GM10847 (cell line): ENCODE measurements around the gene FMOD.

Source experiments
- POLR2A ChIP-seq: IDR thresholded peaks from 2 replicates; pipeline ENCODE4 v1.6.1; 2011; ENCODE audit not compliant: insufficient read length; ENCODE audit errors: extremely low read depth

FMOD gene

GRCh38 chr1:203367057-203367456, 16.1 kb upstream of the FMOD start:
- no peak for TF ChIP-seq POLR2A

- TF ChIP-seq POLR2A, result no peak
Observed at GRCh38 chr1:203366476-203366875, 15.6 kb upstream of the FMOD start.

- TF ChIP-seq POLR2A, result no peak
Observed at GRCh38 chr1:203364806-203365205, 13.9 kb upstream of the FMOD start.

GRCh38 chr1:203364094-203364801, 13.3 kb upstream of the FMOD start:
- TF ChIP-seq POLR2A, result no peak

- TF ChIP-seq POLR2A, result no peak
Observed at GRCh38 chr1:203362720-203363025, 11.8 kb upstream of the FMOD start.

- TF ChIP-seq POLR2A, result no peak
Observed at GRCh38 chr1:203361945-203362719, 11.2 kb upstream of the FMOD start.

- TF ChIP-seq POLR2A, result no peak
Observed at GRCh38 chr1:203360547-203361185, 9.7 kb upstream of the FMOD start.

GRCh38 chr1:203359010-203359571, 8.2 kb upstream of the FMOD start:
- TF ChIP-seq POLR2A, result no peak

GRCh38 chr1:203354246-203354645, 3.3 kb upstream of the FMOD start:
- TF ChIP-seq POLR2A, result no peak

- TF ChIP-seq POLR2A, result no peak
Observed at GRCh38 chr1:203353486-203353885, 2.6 kb upstream of the FMOD start.

GRCh38 chr1:203349773-203350524, 973 bp downstream of the FMOD start:
- no peak for TF ChIP-seq POLR2A

- TF ChIP-seq POLR2A, result no peak
Observed at GRCh38 chr1:203349166-203349565, 1.8 kb downstream of the FMOD start.

- no peak for TF ChIP-seq POLR2A
Observed at GRCh38 chr1:203346769-203347102, 4.2 kb downstream of the FMOD start.

- no peak for TF ChIP-seq POLR2A
Observed at GRCh38 chr1:203346060-203346768, 4.7 kb downstream of the FMOD start.
